NCI-H2029 treated with DMSO at 0.1 percent for 48 hours (cell line): Measurements from ENCODE around the gene TMEM59L.
"Not testable (repeated sequence)": the region's sequence is repeated elsewhere in the genome, so short reads cannot be mapped to it uniquely, and the experiment has no call there.

Experiments used
- DNase-seq: peaks from one replicate; lab custom pipeline; 2025; lab: John Stamatoyannopoulos, UW

TMEM59L gene

GRCh38 chr19:18612772-18613588, at the start of gene TMEM59L:
TMEM59L (plus strand) TSS chr19:18612870; CDS start chr19:18612959, 89 bp downstream.
- no peak for DNase-seq

- no peak for DNase-seq
Measured at GRCh38 chr19:18566953-18567352, 45.7 kb upstream of the TMEM59L start.

GRCh38 chr19:18568367-18568766, 44.3 kb upstream of the TMEM59L start:
- no peak for DNase-seq

- DNase-seq: peak; percentile 89
Measured at GRCh38 chr19:18571564-18572344, 40.9 kb upstream of the TMEM59L start, which contains the start of gene UBA52. UBA52 (plus strand) TSS chr19:18571857; CDS start chr19:18573301, 1,444 bp downstream.

- no peak for DNase-seq
Measured at GRCh38 chr19:18574691-18575291, 37.9 kb upstream of the TMEM59L start.

GRCh38 chr19:18576383-18576782, 36.3 kb upstream of the TMEM59L start:
- DNase-seq: no peak

- DNase-seq: no peak
Measured at GRCh38 chr19:18577365-18577914, 35.2 kb upstream of the TMEM59L start.

GRCh38 chr19:18580311-18580710, 32.4 kb upstream of the TMEM59L start:
- no peak for DNase-seq

GRCh38 chr19:18586306-18586705, 26.4 kb upstream of the TMEM59L start:
- DNase-seq: no peak

GRCh38 chr19:18587561-18587960, 25.1 kb upstream of the TMEM59L start:
- peak; percentile 18 for DNase-seq

- DNase-seq: no peak
Measured at GRCh38 chr19:18587962-18588610, 24.6 kb upstream of the TMEM59L start.

- DNase-seq: peak; percentile 69
Measured at GRCh38 chr19:18588611-18589379, 23.9 kb upstream of the TMEM59L start, which contains the start of gene REX1BD. REX1BD (plus strand) TSS chr19:18588798; CDS start chr19:18588802, 4 bp downstream.

GRCh38 chr19:18589380-18590272, 23.0 kb upstream of the TMEM59L start:
- DNase-seq: peak; percentile 57

- DNase-seq: peak; percentile 91
Measured at GRCh38 chr19:18590273-18591272, 22.1 kb upstream of the TMEM59L start.

GRCh38 chr19:18591735-18592385, 20.8 kb upstream of the TMEM59L start:
- DNase-seq: no peak

GRCh38 chr19:18592732-18593131, 19.9 kb upstream of the TMEM59L start:
- not testable (repeated sequence) for DNase-seq

GRCh38 chr19:18593367-18594095, 19.1 kb upstream of the TMEM59L start:
- DNase-seq: no peak
